Liver (tissue), 3 donors: Measurements from ENCODE around the gene CSTPP1.

Source experiments
- HNF4A ChIP-seq, 2 donors: conservative IDR thresholded peaks; 2 replicates each; pipeline ENCODE4 v1.6.1; 2016; ENCODE audit warnings: antibody characterized with exemption in 2 of 2, mild to moderate bottlenecking in 2 of 2
- RAD21 ChIP-seq, 2 donors: IDR thresholded peaks; 2 replicates each; pipeline ENCODE4 v1.6.1; 2016; ENCODE audit warnings: antibody characterized with exemption in 2 of 2, mild to moderate bottlenecking in 2 of 2
- RXRA ChIP-seq, 2 donors: IDR thresholded peaks; 2 replicates each; pipeline ENCODE4 v1.6.1; 2017 to 2018; ENCODE audit warnings: antibody characterized with exemption in 2 of 2, mild to moderate bottlenecking in 1 of 2
- SP1 ChIP-seq: IDR thresholded peaks from 2 replicates; pipeline ENCODE4 v1.6.1; 2018; ENCODE audit warnings: antibody characterized with exemption, mild to moderate bottlenecking
- TAF1 ChIP-seq: conservative IDR thresholded peaks from 2 replicates; pipeline ENCODE4 v1.6.1; 2016; ENCODE audit warnings: antibody characterized with exemption, mild to moderate bottlenecking
- YY1 ChIP-seq: IDR thresholded peaks from 2 replicates; pipeline ENCODE4 v1.6.1; 2016; ENCODE audit warnings: antibody characterized with exemption, mild to moderate bottlenecking
- TF ChIP-seq, protein P1 (sequence below): fragments of 150-350 bp; IDR thresholded peaks from 2 replicates; pipeline ENCODE4 v1.5.1; 2017; ENCODE audit warnings: improper control_type of control experiment, low read depth, low read length; ENCODE audit not compliant: missing input control
- TF ChIP-seq, protein P2 (sequence below): IDR thresholded peaks from 2 replicates; pipeline ENCODE4 v1.6.1; 2016; ENCODE audit warnings: antibody characterized with exemption
- TF ChIP-seq, protein P3 (sequence below): IDR thresholded peaks from 2 replicates; pipeline ENCODE4 v1.6.1; 2016; ENCODE audit warnings: antibody characterized with exemption
- donor health status: healthy.
- donor health status: healthy.

DNA sequence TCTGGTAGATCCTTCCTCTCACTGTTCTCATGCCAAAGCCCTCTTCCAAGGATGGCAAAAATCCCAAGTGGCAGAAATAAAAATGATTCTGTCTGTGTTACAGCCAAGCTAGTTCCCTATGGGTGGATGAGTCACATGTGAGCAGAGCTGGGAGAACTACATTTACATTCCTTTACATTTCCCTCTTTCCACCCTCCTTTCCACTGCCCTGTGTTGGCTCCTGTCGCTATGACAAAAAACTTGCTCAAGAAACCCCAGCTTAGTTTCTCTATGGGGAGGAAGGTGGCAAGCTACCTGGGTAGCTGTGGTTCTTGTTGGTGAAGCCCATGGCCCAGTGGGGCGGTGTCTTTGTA is 268.1 kb downstream of the CSTPP1 start:
- TF ChIP-seq, protein P1, sequence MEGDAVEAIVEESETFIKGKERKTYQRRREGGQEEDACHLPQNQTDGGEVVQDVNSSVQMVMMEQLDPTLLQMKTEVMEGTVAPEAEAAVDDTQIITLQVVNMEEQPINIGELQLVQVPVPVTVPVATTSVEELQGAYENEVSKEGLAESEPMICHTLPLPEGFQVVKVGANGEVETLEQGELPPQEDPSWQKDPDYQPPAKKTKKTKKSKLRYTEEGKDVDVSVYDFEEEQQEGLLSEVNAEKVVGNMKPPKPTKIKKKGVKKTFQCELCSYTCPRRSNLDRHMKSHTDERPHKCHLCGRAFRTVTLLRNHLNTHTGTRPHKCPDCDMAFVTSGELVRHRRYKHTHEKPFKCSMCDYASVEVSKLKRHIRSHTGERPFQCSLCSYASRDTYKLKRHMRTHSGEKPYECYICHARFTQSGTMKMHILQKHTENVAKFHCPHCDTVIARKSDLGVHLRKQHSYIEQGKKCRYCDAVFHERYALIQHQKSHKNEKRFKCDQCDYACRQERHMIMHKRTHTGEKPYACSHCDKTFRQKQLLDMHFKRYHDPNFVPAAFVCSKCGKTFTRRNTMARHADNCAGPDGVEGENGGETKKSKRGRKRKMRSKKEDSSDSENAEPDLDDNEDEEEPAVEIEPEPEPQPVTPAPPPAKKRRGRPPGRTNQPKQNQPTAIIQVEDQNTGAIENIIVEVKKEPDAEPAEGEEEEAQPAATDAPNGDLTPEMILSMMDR, result no peak
- TF ChIP-seq YY1, result no peak
- no peak for TF ChIP-seq RXRA (IDR thresholded peaks at IDR 0.05)
- TF ChIP-seq HNF4A (conservative IDR thresholded peaks at IDR 0.05), result no peak
- no peak for TF ChIP-seq RAD21 (IDR thresholded peaks at IDR 0.05)
- TF ChIP-seq, protein P2, sequence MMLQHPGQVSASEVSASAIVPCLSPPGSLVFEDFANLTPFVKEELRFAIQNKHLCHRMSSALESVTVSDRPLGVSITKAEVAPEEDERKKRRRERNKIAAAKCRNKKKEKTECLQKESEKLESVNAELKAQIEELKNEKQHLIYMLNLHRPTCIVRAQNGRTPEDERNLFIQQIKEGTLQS, result no peak
- TF ChIP-seq TAF1, result no peak
- no peak for TF ChIP-seq SP1
- TF ChIP-seq, protein P3, sequence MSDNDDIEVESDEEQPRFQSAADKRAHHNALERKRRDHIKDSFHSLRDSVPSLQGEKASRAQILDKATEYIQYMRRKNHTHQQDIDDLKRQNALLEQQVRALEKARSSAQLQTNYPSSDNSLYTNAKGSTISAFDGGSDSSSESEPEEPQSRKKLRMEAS, result no peak
